Measurements from ENCODE around the gene WDR1.

DNA sequence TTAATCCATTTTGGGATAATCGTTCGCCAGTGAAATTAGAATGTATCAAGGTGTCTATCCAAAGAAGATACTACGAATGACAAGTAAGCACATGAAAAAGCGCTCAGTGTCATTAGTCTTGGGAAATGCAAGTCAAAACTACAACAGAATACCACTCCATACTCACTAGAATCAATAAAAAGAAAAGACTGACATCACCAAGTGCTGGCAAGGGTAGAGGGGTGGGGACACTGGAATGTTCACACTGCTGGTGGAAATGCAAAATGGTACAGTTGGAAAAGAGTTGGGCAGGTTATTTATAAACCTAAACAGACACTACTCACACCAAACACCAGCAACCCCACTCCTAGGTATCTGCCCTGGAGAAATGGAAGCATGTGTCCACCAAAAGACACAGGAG, 11.2 kb downstream of the WDR1 start:
- TF ChIP-seq NFXL1 (IDR thresholded peaks at IDR 0.05; ENCODE audit: borderline replicate concordance) (no peak), PAX5 (IDR thresholded peaks at IDR 0.05; ENCODE audit: borderline replicate concordance, low read depth, low read length) (no peak), PBX3 (IDR thresholded peaks at IDR 0.05; ENCODE audit: insufficient replicate concordance, low read depth, low read length) (no peak)

All from GM12878 (cell line).